Liver (tissue), 9 donors: ENCODE results near the gene MOB3B. TPM values are rescaled to one million over a fixed set of nuclear protein-coding genes. Genes with fewer than 3 reads are reported as not detected.

Experiments used
- DNase-seq: peaks from one replicate; pipeline ENCODE4 v3.0.0-alpha.2; 2017; ENCODE audit warnings: low spot score
- H3K27ac ChIP-seq, 2 donors: one replicate each; pipeline ENCODE4 v1.7.0; 2013; ENCODE audit warnings: inconsistent platforms in 2 of 2, low read length in 2 of 2, control low read depth in 1 of 2, low read depth in 1 of 2, mild to moderate bottlenecking in 1 of 2
- H3K27me3 ChIP-seq, 4 donors: one replicate each; pipeline versions ENCODE4 v1.6.1 to v1.7.0; 2013; ENCODE audit warnings: low read length in 3 of 4, inconsistent platforms in 1 of 4, mild to moderate bottlenecking in 1 of 4, moderate library complexity in 1 of 4; ENCODE audit not compliant: control insufficient read depth in 4 of 4, insufficient read depth in 4 of 4
- H3K36me3 ChIP-seq, 4 donors: one replicate each; pipeline versions ENCODE4 v1.6.1 to v1.7.0; 2013; ENCODE audit warnings: low read length in 3 of 4, mild to moderate bottlenecking in 3 of 4, low read depth in 1 of 4, moderate library complexity in 1 of 4; ENCODE audit not compliant: control insufficient read depth in 4 of 4, insufficient read depth in 3 of 4
- H3K4me1 ChIP-seq, 4 donors: one replicate each; pipeline versions ENCODE4 v1.6.1 to v1.7.0; 2013; ENCODE audit warnings: low read length in 3 of 4, mild to moderate bottlenecking in 3 of 4, moderate library complexity in 1 of 4; ENCODE audit not compliant: control insufficient read depth in 4 of 4, insufficient read depth in 4 of 4
- H3K4me3 ChIP-seq, 3 donors: one replicate each; pipeline versions ENCODE4 v1.6.1 to v1.7.0; 2013; ENCODE audit warnings: low read length in 3 of 3, control low read depth in 1 of 3, low read depth in 1 of 3, mild to moderate bottlenecking in 1 of 3
- H3K9ac ChIP-seq, 2 donors: one replicate each; pipeline ENCODE4 v1.7.0; 2013; ENCODE audit warnings: low read length in 2 of 2, mild to moderate bottlenecking in 2 of 2, moderate library complexity in 2 of 2, control low read depth in 1 of 2, low read depth in 1 of 2
- H3K9me3 ChIP-seq, 4 donors: one replicate each; pipeline versions ENCODE4 v1.6.1 to v1.7.0; 2013; ENCODE audit warnings: low read length in 3 of 4; ENCODE audit not compliant: control insufficient read depth in 4 of 4
- CTCF ChIP-seq: fragments of 150-350 bp; IDR thresholded peaks from 2 replicates; pipeline ENCODE4 v1.5.1; 2017; ENCODE audit warnings: improper control_type of control experiment, low read depth, low read length; ENCODE audit not compliant: missing input control
- EGR1 ChIP-seq, 2 donors: IDR thresholded peaks; 2 replicates each; pipeline ENCODE4 v1.6.1; 2016 to 2018; ENCODE audit warnings: antibody characterized with exemption in 2 of 2, low read depth in 2 of 2
- FOXA1 ChIP-seq: IDR thresholded peaks from 2 replicates; pipeline ENCODE4 v1.6.1; 2016; ENCODE audit warnings: antibody characterized with exemption
- FOXA2 ChIP-seq: IDR thresholded peaks from 2 replicates; pipeline ENCODE4 v1.6.1; 2016; ENCODE audit warnings: antibody characterized with exemption
- GABPA ChIP-seq, 2 donors: IDR thresholded peaks in 1 of 2; conservative IDR thresholded peaks in 1 of 2; 2 replicates each; pipeline ENCODE4 v1.6.1; 2016; ENCODE audit warnings: antibody characterized with exemption in 2 of 2, mild to moderate bottlenecking in 1 of 2, moderate library complexity in 1 of 2
- HNF4A ChIP-seq, 2 donors: conservative IDR thresholded peaks; 2 replicates each; pipeline ENCODE4 v1.6.1; 2016; ENCODE audit warnings: antibody characterized with exemption in 2 of 2, mild to moderate bottlenecking in 2 of 2
- HNF4G ChIP-seq: IDR thresholded peaks from 2 replicates; pipeline ENCODE4 v1.6.1; 2016; ENCODE audit warnings: antibody characterized with exemption
- JUND ChIP-seq, 2 donors: IDR thresholded peaks; 2 replicates each; pipeline ENCODE4 v1.6.1; 2016; ENCODE audit warnings: antibody characterized with exemption in 2 of 2
- MAX ChIP-seq: IDR thresholded peaks from 2 replicates; pipeline ENCODE4 v1.6.1; 2016; ENCODE audit warnings: antibody characterized with exemption
- NR2F2 ChIP-seq: IDR thresholded peaks from 2 replicates; pipeline ENCODE4 v1.6.1; 2016; ENCODE audit warnings: antibody characterized with exemption
- RAD21 ChIP-seq, 2 donors: IDR thresholded peaks; 2 replicates each; pipeline ENCODE4 v1.6.1; 2016; ENCODE audit warnings: antibody characterized with exemption in 2 of 2, mild to moderate bottlenecking in 2 of 2
- REST ChIP-seq: IDR thresholded peaks from 2 replicates; pipeline ENCODE4 v1.6.1; 2016; ENCODE audit warnings: antibody characterized with exemption, mild to moderate bottlenecking
- RXRA ChIP-seq, 2 donors: IDR thresholded peaks; 2 replicates each; pipeline ENCODE4 v1.6.1; 2017 to 2018; ENCODE audit warnings: antibody characterized with exemption in 2 of 2, mild to moderate bottlenecking in 1 of 2
- TAF1 ChIP-seq: conservative IDR thresholded peaks from 2 replicates; pipeline ENCODE4 v1.6.1; 2016; ENCODE audit warnings: antibody characterized with exemption, mild to moderate bottlenecking
- YY1 ChIP-seq: IDR thresholded peaks from 2 replicates; pipeline ENCODE4 v1.6.1; 2016; ENCODE audit warnings: antibody characterized with exemption, mild to moderate bottlenecking
- ZBTB33 ChIP-seq: IDR thresholded peaks from 2 replicates; pipeline ENCODE4 v1.6.1; 2016; ENCODE audit warnings: antibody characterized with exemption
- WGBS: extraction: QIAGEN DNeasy Blood & Tissue Kit; methylation state at CpG from one replicate; pipeline ENCODE4 v1.1.7; 2013; 5-methylcytosine and 5-hydroxymethylcytosine counted together
- polyA plus RNA-seq, 2 donors: library from polyadenylated mRNA; stranded (reverse) in 1 of 2; unstranded in 1 of 2; fragments of 200-250 nt in 1 of 2; fragments of >200 nt in 1 of 2; fragmentation: Nextera tagmentation in 1 of 2; extraction: Ambion mirVana in 1 of 2; gene quantifications; one replicate each; pipeline versions ENCODE4 v1.2.1 to v1.2.3, GENCODE V29; 2013 to 2015
- total RNA-seq, 2 donors: library from RNA; depleted of rRNA; stranded (reverse); fragments of >200 nt; gene quantifications; one replicate each; pipeline ENCODE4 v1.2.3, GENCODE V29; 2014
- donor health status: healthy.
- donor health status: healthy.
- donor health status: healthy.
- donor health status: healthy.
- donor health status: healthy.

MOB3B gene
- total and polyA plus RNA-seq, 4 donors = 0.36 to 1.1 (median 0.76) TPM

GRCh38 chr9:27368316-27368985 is 161.2 kb downstream of the MOB3B start:
- 60% methylated on average over 7 of the region's 7 CpGs for WGBS
- no peaks in the 10 kb centered on the region for H3K36me3 ChIP-seq
- no peak overlapping the region for H3K27ac ChIP-seq
- H3K9me3 ChIP-seq = no peaks in the 10 kb centered on the region
- no peak overlapping the region for H3K9ac ChIP-seq
- no peak overlapping the region for H3K4me3 ChIP-seq
- H3K27me3 ChIP-seq = no peaks in the 10 kb centered on the region
- peaks cover 0 to 11% (median 4%) of the 10 kb centered on the region in 4 donors for H3K4me1 ChIP-seq
- TF ChIP-seq RXRA (IDR thresholded peaks at IDR 0.05) = no peak
- TF ChIP-seq YY1 = no peak
- no peak for TF ChIP-seq HNF4G
- no peak for TF ChIP-seq TAF1
- no peak for TF ChIP-seq CTCF
- no peak for TF ChIP-seq MAX
- no peak for TF ChIP-seq HNF4A (conservative IDR thresholded peaks at IDR 0.05)
- TF ChIP-seq ZBTB33 = no peak
- no peak for TF ChIP-seq JUND (IDR thresholded peaks at IDR 0.05)
- TF ChIP-seq REST = no peak
- DNase-seq = no peak

GRCh38 chr9:27367921-27368315 is 161.7 kb downstream of the MOB3B start:
- no peaks in the 10 kb centered on the region for H3K9me3 ChIP-seq
- WGBS = 77% methylated on average over 3 of the region's 3 CpGs
- DNase-seq = no peak
- H3K27me3 ChIP-seq = no peaks in the 10 kb centered on the region
- no peak overlapping the region for H3K27ac ChIP-seq
- H3K36me3 ChIP-seq = no peaks in the 10 kb centered on the region
- H3K9ac ChIP-seq = no peak overlapping the region
- H3K4me1 ChIP-seq = peaks cover 0 to 11% (median 4%) of the 10 kb centered on the region in 4 donors
- H3K4me3 ChIP-seq = no peak overlapping the region
- TF ChIP-seq CTCF = no peak
- TF ChIP-seq RAD21 (IDR thresholded peaks at IDR 0.05) = no peak
- TF ChIP-seq RXRA (IDR thresholded peaks at IDR 0.05) = no peak
- no peak for TF ChIP-seq JUND (IDR thresholded peaks at IDR 0.05)
- TF ChIP-seq NR2F2 = no peak
- no peak for TF ChIP-seq FOXA2
- TF ChIP-seq FOXA1 = no peak
- TF ChIP-seq HNF4G = no peak
- no peak for TF ChIP-seq GABPA (IDR thresholded peaks at IDR 0.05 in 1 of 2, conservative IDR thresholded peaks at IDR 0.05 in 1 of 2)
- TF ChIP-seq EGR1 (IDR thresholded peaks at IDR 0.05; ENCODE audit: low read depth in 2 of 2) = no peak
- TF ChIP-seq REST = no peak
- TF ChIP-seq HNF4A (conservative IDR thresholded peaks at IDR 0.05) = no peak
- TF ChIP-seq MAX = no peak
- TF ChIP-seq YY1 = no peak
